Right lobe of liver (tissue), 4 donors: ENCODE data around the gene GPR155.

ENCODE experiments used
- POLR2A ChIP-seq: fragments of 450-650 bp; IDR thresholded peaks from one replicate; pipeline ENCODE4 v1.6.1; 2017; ENCODE audit warnings: antibody characterized with exemption, mild to moderate bottlenecking
- TF ChIP-seq, protein P1 (sequence below), 4 donors: fragments of 200-600 bp in 3 of 4; fragments of 450-650 bp in 1 of 4; IDR thresholded peaks; one replicate each; pipeline versions ENCODE4 v1.5.1 to v1.8.0; 2016 to 2022; ENCODE audit warnings: antibody characterized with exemption in 4 of 4, mild to moderate bottlenecking in 2 of 4
- donor health status: DM: no; HTN: no; CAD: no.
- donor health status: DM: no; HTN: no; CAD: no.
- donor health status: DM: no; HTN: yes; CAD: no.

DNA sequence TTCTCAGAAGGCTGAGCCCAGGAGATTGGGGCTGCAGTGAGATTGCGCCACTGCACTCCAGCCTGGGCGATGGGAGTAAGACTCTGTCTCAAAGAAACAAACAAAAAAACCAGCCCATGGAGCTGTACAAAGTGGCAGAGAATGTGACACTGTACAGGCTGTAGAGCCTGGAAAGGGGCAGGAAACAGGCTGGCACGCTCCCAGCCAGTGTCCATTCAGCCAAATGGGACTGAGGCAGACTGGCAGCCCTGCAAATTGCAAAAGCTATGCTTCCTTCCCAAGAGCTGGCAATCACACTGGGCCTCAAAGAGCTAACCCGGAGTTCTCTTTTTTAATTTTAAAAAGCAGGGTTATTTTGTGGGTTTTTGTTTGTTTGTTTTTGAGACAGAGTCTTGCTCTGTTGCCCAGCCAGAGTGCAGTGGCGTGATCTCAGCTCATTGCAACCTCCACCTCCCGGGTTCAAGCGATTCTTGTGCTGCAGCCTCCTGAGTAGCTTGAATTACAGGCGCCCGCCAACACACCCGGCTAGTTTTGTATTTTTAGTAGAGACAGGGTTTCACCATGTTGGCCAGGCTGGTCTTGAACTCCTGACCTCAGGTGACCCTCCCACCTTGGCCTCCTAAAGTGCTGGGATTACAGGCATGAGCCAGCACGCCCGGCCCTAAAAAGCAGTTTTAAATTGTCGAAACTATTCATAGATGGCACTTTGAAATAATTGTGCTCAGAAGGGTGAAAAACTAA is 48.5 kb downstream of the GPR155 start:
- TF ChIP-seq POLR2A: no peak
- TF ChIP-seq, protein P1, sequence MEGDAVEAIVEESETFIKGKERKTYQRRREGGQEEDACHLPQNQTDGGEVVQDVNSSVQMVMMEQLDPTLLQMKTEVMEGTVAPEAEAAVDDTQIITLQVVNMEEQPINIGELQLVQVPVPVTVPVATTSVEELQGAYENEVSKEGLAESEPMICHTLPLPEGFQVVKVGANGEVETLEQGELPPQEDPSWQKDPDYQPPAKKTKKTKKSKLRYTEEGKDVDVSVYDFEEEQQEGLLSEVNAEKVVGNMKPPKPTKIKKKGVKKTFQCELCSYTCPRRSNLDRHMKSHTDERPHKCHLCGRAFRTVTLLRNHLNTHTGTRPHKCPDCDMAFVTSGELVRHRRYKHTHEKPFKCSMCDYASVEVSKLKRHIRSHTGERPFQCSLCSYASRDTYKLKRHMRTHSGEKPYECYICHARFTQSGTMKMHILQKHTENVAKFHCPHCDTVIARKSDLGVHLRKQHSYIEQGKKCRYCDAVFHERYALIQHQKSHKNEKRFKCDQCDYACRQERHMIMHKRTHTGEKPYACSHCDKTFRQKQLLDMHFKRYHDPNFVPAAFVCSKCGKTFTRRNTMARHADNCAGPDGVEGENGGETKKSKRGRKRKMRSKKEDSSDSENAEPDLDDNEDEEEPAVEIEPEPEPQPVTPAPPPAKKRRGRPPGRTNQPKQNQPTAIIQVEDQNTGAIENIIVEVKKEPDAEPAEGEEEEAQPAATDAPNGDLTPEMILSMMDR (IDR thresholded peaks at IDR 0.05): no peak
